ENCODE measurements around the gene PTPN4. TPM values are rescaled to one million over a fixed set of nuclear protein-coding genes. Genes with fewer than 3 reads are reported as not detected.
"Not testable (repeated sequence)": the region's sequence is repeated elsewhere in the genome, so short reads cannot be mapped to it uniquely, and the experiment has no call there.

PTPN4 gene
- polyA plus RNA-seq, 4 donors: 20.9 to 25.2 (median 23.1) TPM

GRCh38 chr2:120007851-120008250, 248.1 kb downstream of the PTPN4 start:
- no peak for DNase-seq (ENCODE audit: low read depth in 4 of 4, low spot score in 2 of 4)

- DNase-seq (ENCODE audit: low read depth in 4 of 4, low spot score in 2 of 4): no peak
Observed at GRCh38 chr2:120012363-120012762, 252.6 kb downstream of the PTPN4 start.

GRCh38 chr2:120012771-120013596, 253.3 kb downstream of the PTPN4 start, which contains the start of gene EPB41L5:
EPB41L5 (plus strand) TSS chr2:120013077; CDS start chr2:120019085, 6,008 bp downstream.
- peak; percentile 86 to 96 (median 92) for DNase-seq (ENCODE audit: low read depth in 4 of 4, low spot score in 2 of 4)

- DNase-seq (ENCODE audit: low read depth in 4 of 4, low spot score in 2 of 4): peak in 2 of 4 donors; percentile 15 to 48
Observed at GRCh38 chr2:120013597-120014223, 254.0 kb downstream of the PTPN4 start.

- peak in 3 of 4 donors; percentile 34 to 50 (median 36) for DNase-seq (ENCODE audit: low read depth in 4 of 4, low spot score in 2 of 4)
Observed at GRCh38 chr2:120014226-120014980, 254.7 kb downstream of the PTPN4 start.

GRCh38 chr2:120016800-120017199, 257.1 kb downstream of the PTPN4 start:
- no peak for DNase-seq (ENCODE audit: low read depth in 4 of 4, low spot score in 2 of 4)

- DNase-seq (ENCODE audit: low read depth in 4 of 4, low spot score in 2 of 4): no peak
Observed at GRCh38 chr2:120017201-120017600, 257.5 kb downstream of the PTPN4 start.

GRCh38 chr2:120018549-120018948, 258.8 kb downstream of the PTPN4 start:
- DNase-seq (ENCODE audit: low read depth in 4 of 4, low spot score in 2 of 4): no peak

GRCh38 chr2:120020554-120020953, 260.8 kb downstream of the PTPN4 start:
- DNase-seq (ENCODE audit: low read depth in 4 of 4, low spot score in 2 of 4): no peak

- DNase-seq (ENCODE audit: low read depth in 4 of 4, low spot score in 2 of 4): not testable (repeated sequence)
Observed at GRCh38 chr2:120022505-120022904, 262.8 kb downstream of the PTPN4 start.

- no peak for DNase-seq (ENCODE audit: low read depth in 4 of 4, low spot score in 2 of 4)
Observed at GRCh38 chr2:120026890-120027289, 267.2 kb downstream of the PTPN4 start.

GRCh38 chr2:120028795-120029194, 269.1 kb downstream of the PTPN4 start:
- no peak for DNase-seq (ENCODE audit: low read depth in 4 of 4, low spot score in 2 of 4)

- no peak for DNase-seq (ENCODE audit: low read depth in 4 of 4, low spot score in 2 of 4)
Observed at GRCh38 chr2:120029672-120030640, 270.2 kb downstream of the PTPN4 start.

- no peak for DNase-seq (ENCODE audit: low read depth in 4 of 4, low spot score in 2 of 4)
Observed at GRCh38 chr2:120032297-120032696, 272.6 kb downstream of the PTPN4 start.

Other genes starting within 250 kb of the PTPN4 start
- 10 to 100 TPM in 2 of 4 donors, 1 to 10 TPM in 2; 6.1 to 20.2 (median 9.7) TPM for gene SCTR, start 235.4 kb upstream of the PTPN4 start, polyA plus RNA-seq (ENCODE audit: insufficient read length in 4 of 4)
- gene CFAP221, start 215.5 kb upstream of the PTPN4 start, polyA plus RNA-seq (ENCODE audit: insufficient read length in 4 of 4): 10 to 100 TPM; 18.6 to 36.9 (median 24.9) TPM
- 10 to 100 TPM; 17.9 to 21.9 (median 20.6) TPM for gene TMEM177, start 80.7 kb upstream of the PTPN4 start, polyA plus RNA-seq (ENCODE audit: insufficient read length in 4 of 4)

Data from left renal cortex interstitium (tissue), 4 donors.